Measurements from ENCODE around the gene STON1.

- TF ChIP-seq CTCF (IDR thresholded peaks at IDR 0.05; ENCODE audit: control extremely low read depth in 1 of 3, insufficient read depth in 1 of 3, low read depth in 1 of 3, low read length in 3 of 3) (no peak), CBX5 (IDR thresholded peaks at IDR 0.05; ENCODE audit: low read depth, low read length) (no peak), SUZ12 (IDR thresholded peaks at IDR 0.05; ENCODE audit: low read length) (no peak), BRCA1 (IDR thresholded peaks at IDR 0.05; ENCODE audit: low read depth, low read length) (no peak), GTF2F1 (IDR thresholded peaks at IDR 0.05; ENCODE audit: borderline replicate concordance, low read depth, low read length) (no peak), MAX (IDR thresholded peaks at IDR 0.05) (no peak)
Observed at GRCh38 chr2:48543895-48544294, 13.9 kb downstream of the STON1 start.
